Measurements from ENCODE around the gene RIN3.

The RIN3 gene

DNA sequence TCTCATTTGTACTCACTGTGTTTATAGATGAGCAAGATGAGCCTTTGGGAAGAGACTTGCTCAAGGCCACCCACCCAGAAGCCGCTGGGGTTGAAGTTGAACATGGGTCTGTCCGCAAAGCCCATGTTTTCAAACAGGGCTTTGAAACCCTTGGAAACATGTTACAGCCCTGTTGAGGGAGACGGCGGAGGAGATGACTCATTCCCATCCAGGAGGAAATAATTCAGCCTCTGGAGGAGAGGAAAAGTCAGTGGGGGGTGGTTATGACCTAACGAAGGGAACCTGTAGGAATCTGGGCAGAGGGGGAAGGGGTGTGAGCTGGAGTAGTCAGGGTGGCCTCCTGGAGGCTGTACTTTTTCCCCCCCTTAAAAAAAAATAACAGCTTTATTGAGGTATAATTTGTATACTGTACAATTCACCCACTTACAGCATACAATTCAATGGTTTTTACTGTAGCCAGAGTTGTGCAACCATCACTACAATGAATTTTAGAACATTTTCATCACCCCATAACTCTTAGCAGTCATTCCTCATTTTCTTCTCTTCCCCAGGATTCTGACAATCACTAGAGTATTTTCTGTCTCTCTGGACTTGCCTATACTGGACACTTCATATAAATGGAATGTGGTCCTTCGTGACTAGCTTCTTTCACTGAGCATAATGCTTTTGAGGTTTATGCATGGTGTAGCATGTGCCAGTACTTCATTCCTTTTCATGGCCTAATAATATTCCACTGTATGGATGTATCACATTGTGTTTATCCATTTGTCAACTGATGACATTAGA, 1.9 kb upstream of the RIN3 start:
- DNase-seq = no peak

DNA sequence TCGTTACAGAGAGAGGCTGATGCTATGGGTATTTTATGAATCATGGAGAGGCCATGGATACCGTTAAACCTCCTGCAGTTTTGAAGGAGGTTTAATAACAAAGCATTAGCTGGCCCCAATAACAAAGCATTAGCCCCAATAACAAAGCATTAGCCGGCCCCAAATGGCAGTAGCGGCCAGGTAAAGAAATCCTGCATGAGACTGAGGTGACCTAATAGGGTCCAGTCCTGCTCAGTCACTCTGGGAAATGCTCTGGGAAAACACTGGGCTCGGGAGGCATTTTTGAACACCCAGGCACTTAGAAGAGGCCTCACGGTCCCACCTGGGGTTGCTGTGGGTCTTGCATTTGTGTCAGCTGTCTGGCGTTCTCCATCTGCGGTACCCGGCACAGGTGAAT, 776 bp upstream of the RIN3 start:
- no peak for DNase-seq

DNA sequence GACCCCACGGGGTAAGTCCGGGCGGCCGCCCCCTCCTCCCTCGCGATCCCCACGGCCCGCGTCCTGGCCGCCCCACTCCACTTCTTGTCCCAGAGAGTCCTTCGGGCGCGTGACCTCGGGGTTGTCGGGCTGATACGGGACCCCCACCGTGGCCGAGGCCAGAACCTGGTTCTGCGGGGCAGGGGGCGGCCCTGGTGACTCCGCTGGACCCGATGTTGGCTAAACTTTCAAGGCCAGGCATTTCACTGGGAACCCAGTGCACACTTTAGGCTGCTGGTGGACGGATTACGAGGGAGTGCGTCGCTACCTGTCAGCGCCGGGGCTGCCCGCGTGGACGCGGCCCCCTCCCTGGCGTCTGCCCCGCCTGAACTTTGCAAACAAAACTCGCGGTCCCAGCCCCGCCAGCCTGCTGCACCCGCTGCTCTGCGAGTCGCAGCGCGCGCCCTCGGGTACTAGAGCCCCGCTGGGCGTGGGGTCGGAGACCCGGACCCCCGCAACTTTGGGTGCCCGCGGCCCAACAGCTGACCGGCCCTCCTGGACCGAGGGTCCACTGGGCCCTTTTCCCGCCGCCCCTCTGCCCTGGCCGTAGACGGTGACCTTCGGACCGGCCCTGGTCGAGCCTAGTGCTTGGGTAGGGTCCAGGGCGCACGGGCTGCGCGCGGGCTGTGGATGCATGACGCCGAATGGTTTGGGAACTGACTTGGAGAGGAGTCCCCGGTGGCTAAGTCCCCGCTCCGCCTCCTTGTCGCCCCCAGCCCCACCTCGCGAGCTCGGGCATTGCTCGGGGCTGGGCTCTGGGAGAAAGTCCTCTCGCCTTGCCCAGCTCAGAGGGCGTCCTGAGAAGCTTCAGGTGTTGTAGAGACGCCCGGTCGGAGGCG, 624 bp downstream of the RIN3 start:
- DNase-seq = peak; percentile 31

DNA sequence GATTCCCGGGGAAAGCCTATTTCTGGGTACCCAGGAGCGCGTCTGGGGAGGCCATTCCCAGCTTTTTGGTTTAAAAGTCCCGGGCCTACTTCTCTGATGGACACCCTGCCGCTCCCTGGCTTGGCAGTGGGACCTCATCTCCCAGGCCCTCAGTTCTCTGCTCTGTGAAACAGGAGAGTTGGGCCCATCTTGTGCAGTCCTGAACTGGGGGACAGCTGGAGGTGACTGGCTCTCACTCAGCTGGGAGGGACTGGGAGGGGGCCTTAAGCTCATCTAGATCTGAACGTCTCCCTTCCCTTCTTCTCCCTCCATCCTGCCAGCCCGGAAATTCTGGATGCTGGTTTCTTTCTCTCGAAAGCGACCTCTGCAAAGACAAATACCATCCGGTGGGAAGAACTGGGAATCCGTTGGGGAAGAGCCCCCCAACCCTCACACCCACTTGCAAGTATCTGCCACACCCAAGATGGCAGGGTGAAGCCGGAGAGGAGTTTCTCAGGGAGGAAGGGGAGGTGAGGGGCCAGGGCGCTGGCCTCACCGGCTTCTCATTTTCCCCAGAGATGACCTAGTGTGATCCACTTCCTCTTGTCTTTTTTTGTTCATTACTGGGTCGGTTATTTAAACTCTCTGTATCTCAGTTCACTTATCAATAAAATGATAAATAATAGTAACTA, 1.4 kb downstream of the RIN3 start:
- no peak for DNase-seq

DNA sequence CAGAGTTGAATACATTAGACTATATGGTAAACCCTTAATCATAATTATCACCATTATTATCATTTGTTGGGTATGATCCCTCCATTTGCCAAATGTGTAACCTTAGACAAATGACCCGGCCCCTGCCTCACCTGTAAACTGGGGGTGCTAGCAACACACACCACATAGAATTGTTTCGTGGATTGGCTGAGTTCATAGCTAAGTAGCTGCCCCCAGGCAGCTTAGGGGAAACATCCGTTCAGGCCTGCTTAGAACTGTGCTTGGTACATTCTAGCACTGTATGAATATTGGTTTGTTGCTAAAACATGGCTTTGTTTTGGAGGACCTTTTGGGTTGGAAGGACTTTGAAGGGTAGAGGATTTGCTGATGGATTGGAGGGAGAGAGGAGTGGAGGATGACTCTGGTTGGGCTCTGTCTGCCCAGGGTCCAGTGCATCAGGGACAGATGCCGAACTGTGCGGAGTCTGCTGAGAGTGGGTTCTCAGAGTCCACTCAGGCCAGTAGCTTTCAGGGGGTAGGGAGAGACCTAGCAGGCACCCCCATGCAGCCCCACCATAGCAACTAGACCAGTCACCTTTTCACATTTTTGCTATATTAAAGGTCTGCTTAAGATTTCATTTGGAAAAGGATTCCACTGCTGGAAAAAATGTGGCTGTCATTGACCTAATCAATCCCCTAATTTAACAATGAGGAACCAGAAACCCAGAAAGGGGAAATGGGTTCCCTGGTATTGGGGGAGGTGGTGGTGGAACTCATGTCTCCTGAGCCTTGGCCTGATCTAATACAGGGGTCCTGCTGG, 2.2 kb downstream of the RIN3 start:
- DNase-seq = no peak

DNA sequence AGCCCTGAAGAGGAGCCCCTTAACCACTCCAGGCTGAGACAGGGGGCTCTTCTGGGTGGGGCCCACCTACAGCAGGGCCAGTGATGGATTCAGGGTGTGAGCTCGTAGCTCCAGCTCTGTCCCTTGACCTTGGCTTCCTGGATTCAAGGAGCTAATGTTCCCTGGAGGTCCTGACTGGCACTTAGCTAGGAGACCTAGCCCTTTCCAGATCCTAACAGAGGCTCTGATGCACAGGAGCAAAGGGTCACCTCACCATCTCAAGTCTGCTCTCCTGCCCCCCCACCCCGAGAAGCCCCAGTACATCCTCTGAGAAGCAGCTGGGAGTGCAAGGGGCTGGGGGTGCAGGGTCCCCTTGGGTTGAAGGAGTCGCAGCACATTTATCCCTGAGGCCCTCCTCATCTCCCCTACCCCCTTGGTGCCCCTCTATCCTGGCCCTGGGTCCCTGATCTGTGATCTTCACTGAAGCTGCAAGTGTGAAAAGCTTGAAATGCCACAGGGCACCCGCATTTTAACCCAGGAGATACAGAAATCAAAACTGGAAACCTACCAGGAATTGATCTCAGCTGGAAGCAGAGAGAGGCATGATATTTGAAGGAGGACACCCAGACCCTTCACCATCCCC, 2.9 kb downstream of the RIN3 start:
- DNase-seq = no peak

DNA sequence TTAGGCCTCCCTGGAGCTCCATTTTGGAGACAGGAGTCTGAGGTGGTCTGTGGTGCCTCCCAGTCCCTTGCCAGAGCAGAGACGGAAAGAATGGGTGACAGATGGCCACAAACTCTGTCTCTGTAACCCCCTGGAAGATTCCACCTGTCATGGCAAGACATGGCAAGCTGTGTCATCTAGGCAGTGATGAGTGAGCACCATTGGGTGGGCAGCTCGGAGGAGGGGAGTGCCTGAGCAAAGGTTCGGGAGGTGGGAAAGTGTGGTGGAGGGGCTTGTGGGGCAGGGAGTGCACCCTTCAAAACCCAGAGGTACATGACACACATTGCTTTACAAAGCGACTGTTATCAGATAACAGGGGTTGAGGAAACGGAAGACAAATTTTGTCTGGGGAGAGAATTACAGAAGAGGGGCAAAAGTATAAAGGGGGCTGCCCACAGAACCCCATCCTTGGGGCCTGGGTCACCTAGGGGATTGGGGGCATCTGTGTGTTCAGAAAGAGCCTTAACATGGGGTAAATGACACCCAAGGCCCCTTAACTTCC, 3.5 kb downstream of the RIN3 start:
- DNase-seq = no peak

DNA sequence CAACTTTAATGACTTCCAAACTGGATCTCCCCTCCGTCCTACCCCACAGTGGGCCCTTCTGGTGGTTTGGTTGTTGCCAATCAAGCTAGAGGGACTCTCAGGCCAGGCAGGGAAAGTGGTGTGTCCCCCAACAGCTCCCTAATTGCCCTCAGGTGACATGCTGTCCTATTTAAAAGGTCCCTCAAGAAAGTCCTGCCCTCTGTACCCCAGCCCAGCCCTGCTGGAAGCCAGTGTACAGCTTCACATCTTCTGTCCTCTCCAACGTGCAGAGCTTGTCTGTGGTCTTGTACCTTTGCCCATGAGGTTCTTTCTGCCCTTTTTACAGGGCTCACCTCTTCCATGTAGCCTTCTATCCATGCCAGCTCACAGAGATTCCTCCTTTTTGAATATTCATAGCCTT, 4.2 kb downstream of the RIN3 start:
- no peak for DNase-seq

DNA sequence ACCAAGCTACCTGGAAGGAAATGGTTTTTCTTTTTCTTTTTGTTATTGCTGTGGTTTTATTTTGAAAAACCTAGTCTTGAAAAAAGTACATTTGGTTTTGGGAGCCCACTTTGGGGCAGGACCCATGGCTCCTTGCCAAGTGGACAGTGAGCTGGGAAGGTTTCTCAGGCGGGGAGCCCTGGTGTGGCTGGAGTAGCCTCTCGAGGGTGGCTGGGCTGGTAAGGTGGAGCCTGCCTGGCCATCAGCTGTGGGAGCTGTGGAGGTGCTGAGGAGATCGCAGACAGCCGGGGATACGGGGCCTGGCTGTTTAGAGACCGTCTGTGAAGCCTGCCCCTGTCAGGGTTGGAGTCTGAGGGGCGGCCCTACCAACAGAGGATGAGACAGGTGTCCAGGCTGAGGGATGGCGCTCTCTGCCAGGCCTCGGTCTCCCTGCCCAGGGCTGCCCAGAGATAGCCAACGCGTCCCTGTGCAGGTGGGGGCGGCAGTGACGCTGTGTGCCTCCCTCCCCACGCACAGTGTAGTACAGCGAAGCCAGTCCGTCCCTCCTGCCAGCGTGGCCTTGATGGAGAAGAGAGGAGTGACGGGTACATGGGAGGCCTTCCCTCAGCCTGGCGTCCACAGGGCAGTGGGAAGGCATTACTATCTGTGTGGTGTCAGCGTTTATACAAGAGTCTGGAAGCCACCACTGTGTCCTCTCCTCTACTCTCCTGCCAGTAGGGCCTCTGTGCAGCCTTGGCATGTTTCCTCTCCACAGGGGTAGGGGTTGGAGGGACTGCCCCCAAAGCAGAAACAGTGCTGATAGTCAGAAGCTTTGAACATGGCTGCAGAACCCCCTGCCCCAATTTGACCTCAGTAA, 5.9 kb downstream of the RIN3 start:
- DNase-seq = no peak

DNA sequence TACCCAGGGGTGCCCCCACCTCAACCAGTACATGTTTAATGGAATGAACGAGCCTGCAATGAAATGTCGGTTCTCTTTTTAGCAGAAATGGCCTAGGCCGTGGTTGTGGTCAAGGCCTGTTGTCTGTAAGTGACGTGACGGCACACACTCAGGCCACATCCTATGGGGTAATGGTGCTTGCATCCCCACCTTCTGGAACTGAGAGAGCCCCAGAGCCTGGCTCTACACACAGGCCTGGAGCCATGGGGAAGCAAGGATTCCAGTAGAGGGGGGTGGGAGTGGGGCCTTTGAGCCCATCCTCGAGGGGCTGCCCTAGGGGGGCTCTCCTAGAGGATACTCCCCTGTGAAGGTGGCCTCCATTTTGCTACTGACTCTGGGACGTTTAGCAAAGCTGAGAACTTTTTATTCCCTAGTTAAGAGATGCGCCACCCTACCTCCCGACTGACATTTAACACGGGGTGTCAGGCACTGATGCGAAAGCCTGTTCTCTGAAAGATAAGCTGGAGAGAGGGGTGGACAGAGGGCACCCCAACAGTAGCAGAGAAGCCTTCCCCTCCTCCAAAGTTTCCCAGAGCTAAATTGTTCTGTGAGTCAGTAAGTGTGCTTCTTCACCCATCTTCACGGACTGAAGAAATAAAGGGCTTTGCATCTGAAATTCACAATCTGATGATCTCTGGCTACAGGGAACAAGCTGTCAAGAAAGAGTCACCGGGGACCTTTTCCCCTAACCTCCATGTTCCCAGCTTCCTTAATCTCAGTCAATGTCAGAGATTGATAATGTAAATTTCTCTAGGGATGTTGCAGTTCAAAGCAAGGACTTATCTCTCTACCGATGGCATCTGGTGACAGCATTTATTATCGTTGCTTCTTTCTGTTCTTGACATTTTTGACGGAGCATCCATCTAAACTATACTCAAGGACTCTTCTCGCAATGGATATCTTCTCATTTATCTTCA, 6.8 kb downstream of the RIN3 start:
- peak; percentile 28 for DNase-seq

DNA sequence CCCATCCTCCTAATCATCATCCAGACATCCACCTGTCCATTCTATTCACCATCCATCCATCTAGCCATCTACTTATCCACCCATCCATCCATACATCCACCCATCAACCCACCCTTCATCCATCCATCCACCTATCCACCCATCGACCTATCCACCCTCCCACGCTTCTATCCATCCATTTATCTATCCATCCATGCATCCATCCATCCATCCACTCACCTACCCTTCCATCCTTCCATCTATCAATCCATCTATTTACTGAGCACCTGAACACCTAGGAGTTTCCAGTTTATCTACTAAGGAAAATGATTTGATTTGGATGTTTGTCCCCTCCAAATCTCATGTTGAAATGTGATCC, 7.5 kb downstream of the RIN3 start:
- no peak for DNase-seq

DNA sequence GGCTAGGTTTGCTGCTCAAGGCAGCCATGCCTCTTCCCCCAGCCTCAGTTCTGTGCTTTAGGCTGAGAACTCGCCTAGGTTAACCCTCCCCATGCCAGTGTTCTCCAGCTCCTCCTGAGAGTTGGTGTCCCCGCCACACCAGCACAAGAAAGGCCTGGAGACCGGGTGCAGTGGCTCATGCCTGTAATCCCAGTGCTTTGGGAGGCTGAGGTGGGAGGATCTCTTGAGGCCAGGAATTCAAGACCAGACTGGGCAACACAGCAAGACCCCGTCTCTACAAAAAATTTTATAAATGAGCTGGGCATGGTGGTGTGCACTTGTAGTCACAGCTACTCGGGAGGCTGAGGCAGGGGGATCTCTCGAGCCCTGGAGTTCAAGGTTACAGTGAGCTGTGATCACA, 10.2 kb downstream of the RIN3 start:
- no peak for DNase-seq

DNA sequence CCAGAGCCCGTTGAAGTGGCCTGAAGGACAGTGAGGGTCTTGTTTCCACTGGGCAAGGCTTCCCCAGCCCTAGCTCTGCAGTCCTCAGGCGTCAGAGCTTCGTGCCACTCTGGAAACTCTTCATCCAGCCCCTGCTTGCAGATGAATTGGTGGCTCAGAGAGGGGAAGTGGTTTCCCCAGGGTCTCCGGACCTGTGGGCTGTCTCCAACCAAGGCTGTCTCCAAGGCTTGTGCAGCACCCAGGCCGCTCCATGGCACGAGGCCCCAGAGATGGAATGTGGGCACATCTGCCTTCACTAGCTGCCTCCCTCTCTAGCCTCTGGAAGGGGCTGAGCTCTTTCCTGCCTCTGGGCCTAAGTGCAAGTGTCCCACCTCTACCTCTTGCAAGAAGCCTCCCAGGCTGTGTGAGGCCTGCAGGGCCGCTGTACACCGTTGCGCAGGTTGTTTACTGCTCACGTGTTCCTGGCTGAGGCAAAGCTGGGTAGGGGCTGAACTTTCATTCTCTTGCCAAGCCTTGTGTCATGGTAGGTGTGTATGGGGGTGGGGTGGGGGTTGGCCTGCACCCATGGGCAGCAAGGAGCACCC, 11.1 kb downstream of the RIN3 start:
- DNase-seq = no peak

DNA sequence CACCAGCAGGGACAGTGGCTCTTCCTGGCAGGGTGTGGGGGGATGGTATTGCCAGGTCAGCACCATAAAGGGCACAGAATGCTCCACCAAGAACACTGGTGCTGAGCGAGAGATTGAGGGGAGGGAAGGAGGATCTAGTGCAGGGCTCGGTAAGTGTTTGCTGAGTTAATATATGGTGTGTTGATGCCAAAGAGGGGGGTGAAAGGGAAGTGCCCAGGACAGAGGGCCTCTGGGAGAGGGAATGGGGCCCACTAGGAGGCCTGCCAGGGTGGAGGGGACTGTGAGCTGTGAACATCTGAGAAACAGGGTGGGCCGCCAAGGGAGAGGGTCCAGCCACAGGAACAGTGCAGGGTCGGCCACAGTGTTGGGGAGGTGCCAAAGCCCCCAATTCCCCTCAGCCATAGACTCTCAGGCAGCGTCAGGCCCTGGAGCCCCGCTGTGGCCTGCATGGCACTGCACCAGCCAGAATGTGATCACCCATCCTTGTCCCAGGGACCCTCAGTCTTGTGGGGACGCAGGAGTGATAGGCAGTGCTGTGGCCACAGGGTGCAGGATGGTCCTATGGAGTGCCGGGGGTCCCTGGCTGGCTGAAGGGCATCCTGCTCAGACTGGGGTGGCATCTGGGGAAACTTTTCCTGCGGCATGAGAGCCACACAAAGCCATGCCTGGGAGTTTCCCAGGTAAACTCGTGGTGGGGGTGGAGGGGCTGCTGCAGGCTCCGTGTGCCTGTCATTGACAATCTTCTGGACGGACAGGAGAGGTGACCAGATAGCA, 11.9 kb downstream of the RIN3 start:
- no peak for DNase-seq

DNA sequence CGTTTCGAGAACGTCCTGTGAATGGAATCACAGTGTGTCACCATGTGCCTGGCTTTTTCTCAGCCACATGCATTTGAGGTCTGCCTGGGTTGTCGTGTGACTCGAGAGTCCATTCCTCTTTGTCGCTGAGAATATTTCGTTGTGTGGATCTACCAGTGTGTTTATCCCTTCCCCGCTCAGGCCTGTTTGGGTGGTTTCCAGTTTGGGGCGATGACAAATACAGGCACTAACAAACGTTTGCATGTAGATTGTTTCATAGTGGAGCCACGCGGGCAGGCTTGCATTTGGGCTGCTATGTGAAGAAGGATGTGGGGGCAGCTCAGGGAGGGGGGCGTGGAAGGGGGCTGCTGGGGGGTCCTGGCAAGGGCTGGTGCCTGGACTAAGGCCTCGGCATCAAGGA, 14.1 kb downstream of the RIN3 start:
- no peak for DNase-seq

DNA sequence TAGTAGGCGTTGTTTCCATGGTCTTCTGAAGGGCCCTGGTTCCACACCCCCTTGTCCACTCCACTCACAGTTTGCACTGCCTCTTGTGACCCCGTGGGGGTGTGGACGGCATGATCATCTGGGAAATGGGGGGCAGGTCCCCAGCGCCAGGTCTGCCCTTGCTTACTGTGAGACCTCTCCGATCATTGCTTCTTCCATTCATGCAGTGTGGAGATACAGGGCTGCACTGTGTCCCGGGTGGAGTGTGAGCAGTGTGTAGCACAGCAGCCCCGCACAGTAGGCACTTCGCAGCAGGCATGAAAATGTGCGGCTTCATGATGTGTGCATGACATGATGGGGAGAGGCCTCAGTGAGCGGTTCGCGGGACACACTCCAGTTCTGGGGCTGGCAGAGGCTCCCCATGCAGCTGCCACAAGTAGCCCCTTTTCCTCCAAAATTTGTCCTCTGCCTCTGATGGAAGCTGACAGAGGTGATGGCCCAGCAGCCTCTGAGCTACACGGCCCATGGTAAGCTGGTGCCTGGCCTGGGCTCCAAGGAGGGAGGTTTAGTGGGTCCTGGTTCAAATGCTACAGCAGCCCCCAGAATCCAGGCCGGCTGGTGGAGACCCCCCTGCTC, 15.0 kb downstream of the RIN3 start:
- no peak for DNase-seq

DNA sequence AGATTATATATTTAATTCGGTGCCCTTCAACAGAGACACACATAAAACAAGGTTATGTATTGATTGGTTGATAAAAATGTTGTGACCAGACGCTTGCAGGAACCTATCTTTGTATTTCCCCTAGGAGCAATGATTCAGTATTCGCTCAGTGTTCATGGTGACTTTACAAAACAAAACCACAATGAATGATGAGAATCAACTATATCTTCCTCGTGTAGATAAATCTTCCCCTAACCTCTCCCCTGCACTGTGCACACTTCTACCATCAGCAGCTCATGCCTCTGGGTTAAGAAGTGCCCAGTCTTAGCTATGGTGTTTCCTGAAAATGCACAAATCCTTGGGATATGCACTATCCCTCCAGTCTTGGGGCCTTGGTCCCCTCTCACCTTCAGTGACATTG, 16.3 kb downstream of the RIN3 start:
- no peak for DNase-seq

Measured in CD4-positive, alpha-beta T cell treated with Interleukin-10 for 1 hour (primary cell).